GM19395 (cell line): ENCODE measurements around the gene TRABD2B.

Source experiments
- ATAC-seq: cut with Tn5 transposase; IDR thresholded peaks from one replicate; pipeline ENCODE4 v1.9.1; 2021; ENCODE audit warnings: mild to moderate bottlenecking, moderate library complexity; ENCODE audit not compliant: unreplicated experiment

TRABD2B gene

DNA sequence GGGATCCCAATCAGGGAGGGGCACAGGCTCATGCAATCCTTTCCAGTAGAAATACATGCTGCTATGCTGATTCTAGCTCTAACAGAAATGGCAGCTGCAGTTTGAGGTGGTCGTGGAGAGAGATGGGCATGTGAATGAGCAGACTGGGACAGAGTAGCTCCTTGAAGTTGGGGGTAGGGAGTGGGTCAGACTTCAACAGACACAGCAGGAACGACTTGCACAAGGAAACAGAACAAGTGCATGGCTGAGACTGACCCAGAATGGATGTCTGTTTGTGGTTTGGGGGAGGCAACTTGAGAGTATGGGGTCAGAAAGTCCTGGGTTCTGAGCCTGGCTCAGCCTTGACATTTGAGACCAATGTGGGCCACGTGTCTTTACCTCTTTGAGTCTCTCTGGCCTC lies 25.1 kb upstream of the TRABD2B start:
- ATAC-seq, result no peak

DNA sequence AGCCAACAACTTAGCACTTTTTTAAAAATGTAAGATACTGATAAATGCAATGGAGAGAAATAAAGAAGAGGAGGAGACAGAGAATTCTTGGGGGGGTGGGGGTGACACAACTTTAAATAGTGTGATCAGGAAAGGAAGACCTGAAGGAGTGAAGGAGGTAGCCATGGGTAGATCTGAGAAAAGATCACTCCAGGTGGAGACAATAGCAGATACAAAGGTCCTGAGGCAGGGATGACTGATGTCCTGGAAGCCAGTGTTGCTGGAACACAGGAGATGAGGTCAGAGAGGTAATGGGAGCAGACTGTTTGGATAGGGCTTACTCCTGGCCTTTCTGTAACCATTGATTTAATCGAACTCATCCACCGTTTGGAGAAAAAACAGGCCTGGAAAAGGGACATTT lies 24.6 kb upstream of the TRABD2B start:
- ATAC-seq, result no peak

DNA sequence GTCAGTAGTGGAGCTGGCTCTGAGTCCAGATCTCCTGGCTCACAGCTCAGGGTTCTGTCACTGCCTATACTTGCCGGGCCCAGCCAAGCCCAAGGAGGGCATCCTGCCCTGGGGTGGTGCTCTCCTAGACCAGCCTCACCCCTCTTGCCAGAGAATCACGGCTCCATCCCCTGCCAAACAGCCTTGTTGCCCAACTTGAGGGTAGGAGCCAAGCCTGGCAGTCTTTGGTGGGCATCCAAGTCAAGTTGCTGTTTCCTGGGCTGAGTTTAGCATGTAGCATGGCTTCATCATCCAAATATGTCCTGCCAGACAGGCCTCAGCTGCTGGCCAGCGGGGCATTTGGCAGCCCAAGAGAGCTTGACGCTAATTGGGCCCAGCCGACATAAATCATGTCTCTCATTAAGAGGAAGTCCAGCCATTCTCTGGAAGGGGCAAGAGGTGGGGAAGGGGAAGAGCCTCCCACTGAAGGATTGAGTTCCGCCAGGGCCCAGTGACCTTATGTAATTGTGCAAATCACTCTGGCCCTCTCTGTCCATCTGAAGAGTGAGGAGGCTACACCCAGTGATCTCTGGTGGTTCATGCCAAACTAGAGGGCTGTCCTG lies 22.6 kb upstream of the TRABD2B start:
- no peak for ATAC-seq

GRCh38 chr1:48018799-48019198 lies 21.6 kb upstream of the TRABD2B start:
- ATAC-seq, result no peak

DNA sequence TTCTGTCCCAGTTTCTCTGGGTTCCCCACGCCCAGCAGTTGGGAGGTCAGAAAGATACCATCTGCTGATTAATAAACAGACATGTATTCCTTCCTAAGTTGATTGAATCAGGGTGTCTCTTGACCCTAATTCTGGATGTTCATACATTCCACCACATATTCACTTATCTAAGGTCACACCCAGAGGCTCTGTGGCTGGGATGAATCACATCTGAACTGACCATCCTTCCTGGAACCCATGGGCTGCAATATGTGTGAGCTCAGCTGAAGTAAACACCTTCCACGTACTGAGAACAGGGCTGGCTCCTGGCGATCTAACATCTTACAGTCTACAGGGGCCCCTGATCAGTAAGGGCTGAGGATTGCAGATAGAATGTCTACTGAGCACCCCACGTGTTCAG lies 20.5 kb upstream of the TRABD2B start:
- ATAC-seq, result no peak

GRCh38 chr1:48016515-48016914 lies 19.3 kb upstream of the TRABD2B start:
- no peak for ATAC-seq

DNA sequence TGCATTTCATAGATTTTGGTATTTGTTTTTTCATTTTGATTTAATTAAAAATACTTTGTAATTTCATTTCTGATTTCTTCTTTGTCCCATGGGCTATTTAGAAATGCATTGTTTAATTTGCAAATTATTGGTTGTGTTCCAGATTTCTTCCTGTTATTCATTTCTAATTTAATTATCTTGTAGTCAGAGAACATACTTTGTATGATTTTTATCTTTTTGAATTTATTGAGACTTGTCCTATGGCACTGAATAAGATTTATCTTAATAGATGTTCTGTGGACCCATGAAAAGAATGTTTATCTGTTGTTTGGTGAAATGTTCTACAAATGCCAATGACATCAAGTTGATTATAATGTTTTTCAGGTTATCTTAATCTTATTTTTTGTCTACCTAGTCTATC lies 16.1 kb upstream of the TRABD2B start:
- ATAC-seq, result no peak

DNA sequence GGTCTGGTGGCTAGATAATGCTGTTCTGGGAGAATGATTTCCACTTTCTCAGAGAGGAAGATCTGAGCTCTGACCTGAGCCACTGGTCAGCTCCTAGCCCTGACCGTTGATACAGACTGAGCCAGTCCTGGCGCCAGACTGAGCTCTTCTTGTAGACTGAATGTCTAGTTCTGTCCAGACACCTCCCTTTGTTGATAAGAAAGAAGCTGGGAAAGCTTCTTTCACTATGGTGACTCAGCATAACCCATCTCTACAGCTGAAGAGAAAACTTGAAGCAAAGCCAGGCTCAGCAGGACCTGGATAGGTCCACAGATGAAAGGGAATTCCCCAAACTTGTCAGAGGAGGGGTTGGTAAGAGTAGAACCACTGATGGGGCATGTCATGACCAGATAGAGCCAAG lies 9.9 kb upstream of the TRABD2B start:
- no peak for ATAC-seq

GRCh38 chr1:48006264-48006663 lies 9.1 kb upstream of the TRABD2B start:
- ATAC-seq, result no peak

DNA sequence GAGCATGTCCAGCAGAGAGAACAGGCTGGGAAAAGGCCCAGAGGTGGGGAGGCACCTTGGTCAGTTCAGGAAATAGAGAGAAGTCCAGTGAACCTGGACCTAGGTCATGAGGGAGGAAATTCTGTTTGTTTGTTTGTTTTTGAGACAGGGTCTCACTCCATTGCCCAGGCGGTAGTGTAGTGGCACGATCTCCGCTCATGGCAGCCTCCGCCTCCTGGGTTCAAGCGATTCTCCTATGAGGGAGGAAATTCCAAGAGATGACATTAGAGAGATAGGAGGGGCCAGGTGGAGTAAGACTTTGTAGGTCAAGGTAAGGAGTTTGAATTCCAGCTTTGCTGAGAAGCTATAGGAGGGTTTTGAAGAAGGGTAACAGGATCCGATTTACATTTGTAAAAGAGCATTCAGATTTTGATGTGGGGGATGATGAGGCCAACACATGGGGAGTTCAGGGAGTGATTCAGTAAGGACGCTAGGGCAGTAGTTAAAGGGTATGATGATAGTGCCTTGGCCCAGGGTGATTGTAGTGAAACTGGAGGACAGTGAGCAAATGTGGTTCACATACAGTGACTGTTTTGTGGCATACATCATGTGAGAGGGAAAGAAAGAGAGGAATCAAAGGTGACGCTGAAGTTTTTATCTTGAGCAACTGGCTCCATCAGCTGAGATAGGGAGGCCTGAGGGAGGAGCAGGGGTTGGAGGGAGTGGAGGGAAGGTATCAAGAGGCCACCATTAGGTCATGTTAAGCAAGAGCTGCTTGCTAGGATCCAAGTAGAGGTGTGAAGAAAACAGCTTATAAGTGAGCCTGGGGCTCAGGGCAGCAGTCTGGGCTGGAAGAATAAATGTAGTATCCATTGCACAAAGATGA lies 8.3 kb upstream of the TRABD2B start:
- ATAC-seq, result no peak

GRCh38 chr1:48003741-48004531 lies 6.8 kb upstream of the TRABD2B start:
- no peak for ATAC-seq

GRCh38 chr1:48002142-48002541 lies 5.0 kb upstream of the TRABD2B start:
- no peak for ATAC-seq

DNA sequence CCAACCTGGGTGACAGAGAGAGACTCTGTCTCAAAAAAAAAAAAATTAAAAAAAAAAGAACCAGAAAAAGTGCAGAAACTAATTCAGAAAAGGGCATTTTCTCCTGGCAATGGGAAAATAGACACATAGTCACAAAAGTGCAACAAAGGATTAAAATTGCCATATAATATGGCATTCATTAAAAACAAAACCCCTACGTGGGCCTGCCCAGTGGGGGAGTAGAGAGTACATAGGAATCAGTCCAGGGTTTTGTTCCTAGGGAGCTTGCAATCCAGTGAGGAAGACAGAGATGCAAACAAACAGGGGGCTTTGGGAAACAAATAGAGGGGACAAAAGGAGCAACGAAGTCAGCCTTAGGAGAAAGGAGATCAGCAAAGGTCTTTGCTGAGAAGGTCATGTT lies 4.5 kb upstream of the TRABD2B start:
- ATAC-seq, result no peak

DNA sequence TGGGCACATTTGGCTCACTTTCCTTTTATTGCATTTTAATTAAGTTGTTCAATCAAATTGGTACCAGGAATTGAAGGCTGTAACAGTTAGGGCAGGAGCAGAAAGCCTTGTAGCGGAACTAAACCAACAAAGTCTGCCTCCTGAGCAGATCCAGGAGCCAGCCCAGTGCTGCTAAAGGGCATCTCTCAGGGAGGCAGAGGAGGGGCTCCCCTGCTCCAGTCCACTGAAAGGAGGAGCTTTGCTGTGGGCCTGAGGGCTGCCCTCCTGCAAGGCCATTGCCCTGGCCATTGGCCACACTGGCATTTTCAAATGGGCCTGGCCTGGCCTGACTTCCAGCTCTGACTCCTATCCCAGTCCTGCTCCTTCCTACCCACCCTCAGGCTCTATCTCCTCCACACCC lies 3.7 kb upstream of the TRABD2B start:
- no peak for ATAC-seq

DNA sequence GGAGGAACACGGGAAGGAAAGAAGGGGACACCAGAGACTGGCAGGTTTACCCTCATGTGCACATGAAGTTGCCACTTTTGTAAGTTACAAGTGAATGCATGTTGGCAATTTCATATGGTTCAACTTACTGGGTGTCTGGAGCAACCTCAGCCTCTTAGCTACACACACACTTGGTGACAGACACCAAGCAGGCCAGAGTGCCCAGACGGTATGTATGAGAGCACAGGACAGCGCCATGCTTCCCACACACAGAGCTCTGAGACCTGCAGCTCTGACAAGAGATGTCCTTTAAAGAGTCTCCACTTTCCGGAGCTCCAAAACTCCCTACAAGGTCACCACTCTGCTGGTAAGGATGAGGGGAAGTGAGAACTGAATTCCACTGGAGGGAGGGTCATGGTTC lies 1.9 kb upstream of the TRABD2B start:
- no peak for ATAC-seq

DNA sequence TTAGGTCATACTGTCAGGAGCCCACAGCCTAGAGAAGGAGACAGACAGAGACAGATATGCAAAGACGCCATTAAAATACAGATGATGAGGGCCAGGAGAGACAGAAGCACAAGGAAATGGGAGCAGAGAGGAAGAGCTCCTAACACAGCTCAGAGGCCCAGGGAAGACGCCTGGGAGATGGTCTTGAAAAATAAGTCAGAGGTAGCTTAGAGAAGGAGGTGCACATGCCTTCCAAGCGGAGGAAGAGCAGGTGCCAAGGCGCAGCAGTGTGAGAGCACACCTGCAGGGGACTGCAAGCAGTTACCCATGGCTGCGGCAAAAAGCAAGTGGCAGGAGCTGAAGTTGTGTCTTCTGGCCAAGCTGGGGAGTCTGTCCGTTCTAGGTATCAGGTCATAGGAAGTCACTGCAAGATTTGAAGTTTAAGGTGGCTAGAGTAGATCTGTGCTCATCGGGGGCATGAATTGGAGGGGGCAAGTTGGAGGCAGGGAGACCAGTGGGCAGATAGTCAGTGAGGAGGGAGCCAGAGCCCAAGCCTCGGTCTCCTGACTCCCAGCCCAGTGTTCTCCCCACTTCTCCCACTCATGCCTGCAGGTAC lies 1.3 kb upstream of the TRABD2B start:
- no peak for ATAC-seq

GRCh38 chr1:47996406-47997226 lies 569 bp downstream of the TRABD2B start:
- ATAC-seq, result no peak

GRCh38 chr1:47996060-47996405 lies 1.2 kb downstream of the TRABD2B start:
- ATAC-seq, result no peak

DNA sequence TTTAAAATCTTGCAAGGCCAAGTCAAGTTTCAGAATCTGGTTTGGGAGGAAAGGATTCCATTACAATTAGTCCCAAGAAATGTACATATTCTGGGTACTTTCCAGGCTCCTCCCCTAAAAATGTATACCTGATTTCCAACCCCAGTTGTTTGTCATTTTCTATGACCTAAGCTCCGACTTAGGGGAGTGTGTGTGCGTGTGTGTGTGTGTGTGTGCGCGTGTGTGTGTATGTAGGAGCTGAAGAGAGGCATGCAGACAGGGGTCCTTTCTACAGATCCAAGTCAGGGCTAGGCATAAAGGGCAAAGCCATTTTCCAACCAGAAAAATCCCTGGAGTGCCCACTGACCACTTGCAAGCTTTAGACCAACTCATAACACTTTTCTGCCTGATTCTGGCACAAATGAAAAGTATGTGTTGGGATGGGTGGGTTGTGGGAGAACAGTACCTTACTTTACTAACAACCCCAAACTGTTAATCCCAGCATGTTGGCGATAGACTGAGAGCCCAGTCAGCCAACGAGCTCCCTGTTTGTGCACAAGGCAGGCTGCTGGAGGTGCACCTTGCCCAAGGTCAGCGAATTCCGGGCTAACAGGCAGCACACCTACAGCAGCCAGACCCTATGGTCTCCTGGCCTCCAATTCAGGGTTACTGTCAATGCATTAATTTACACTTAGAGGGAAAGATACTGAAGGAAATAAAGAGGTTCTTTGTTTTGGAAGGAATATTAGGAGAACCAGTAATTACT lies 1.7 kb downstream of the TRABD2B start:
- no peak for ATAC-seq
